SK-N-SH (cell line): Measurements from ENCODE around the gene AFM.

Experiments
- CTCF ChIP-seq: fragments of 200-600 bp; sonication (generic); IDR thresholded peaks from 2 replicates; pipeline ENCODE4 v1.6.1; 2017; ENCODE audit warnings: antibody characterized with exemption, mild to moderate bottlenecking, moderate library complexity
- ELF1 ChIP-seq: IDR thresholded peaks from 2 replicates; pipeline ENCODE4 v1.4.0; 2012
- EP300 ChIP-seq, 2 experiments: IDR thresholded peaks; 2 replicates each; pipeline versions ENCODE4 v1.4.0 to v1.6.1; 2012; ENCODE audit warnings: borderline replicate concordance in 1 of 2, low read depth in 1 of 2, low read length in 1 of 2
- EZH2phosphoT487 ChIP-seq: fragments of 200-600 bp; sonication (generic); IDR thresholded peaks from 2 replicates; pipeline ENCODE4 v1.6.1; 2017; ENCODE audit warnings: low read depth, mixed run types, mild to moderate bottlenecking, antibody characterized with exemption, moderate library complexity, borderline replicate concordance
- FOSL2 ChIP-seq: IDR thresholded peaks from 2 replicates; pipeline ENCODE4 v1.4.0; 2012; ENCODE audit warnings: low read depth, mild to moderate bottlenecking, moderate library complexity, borderline replicate concordance
- FOXJ3 ChIP-seq: sonication (generic); formaldehyde crosslinking; IDR thresholded peaks from 2 replicates; pipeline ENCODE4 v1.5.1; 2020; ENCODE audit warnings: mild to moderate bottlenecking, missing genetic modification reagents
- JUND ChIP-seq: IDR thresholded peaks from 2 replicates; pipeline ENCODE4 v1.4.0; 2012
- MEF2A ChIP-seq: IDR thresholded peaks from 2 replicates; pipeline ENCODE4 v1.4.0; 2012; ENCODE audit warnings: low read depth, borderline replicate concordance
- POLR2AphosphoS5 ChIP-seq: IDR thresholded peaks from 2 replicates; pipeline ENCODE4 v1.6.1; 2012; ENCODE audit warnings: low read depth, low read length
- RAD21 ChIP-seq: IDR thresholded peaks from 2 replicates; pipeline ENCODE4 v1.6.1; 2012; ENCODE audit warnings: mild to moderate bottlenecking, low read length
- REST ChIP-seq: IDR thresholded peaks from 2 replicates; pipeline ENCODE4 v1.6.1; 2012; ENCODE audit warnings: mild to moderate bottlenecking, low read depth, low read length, moderate library complexity
- TAF1 ChIP-seq: IDR thresholded peaks from 2 replicates; pipeline ENCODE4 v1.6.1; 2012; ENCODE audit warnings: low read depth, mild to moderate bottlenecking, low read length, moderate library complexity, borderline replicate concordance
- USF2 ChIP-seq: fragments of 150-350 bp; IDR thresholded peaks from 2 replicates; pipeline ENCODE4 v1.6.1; 2017; ENCODE audit warnings: antibody characterized with exemption, low read length, low read depth, borderline replicate concordance
- YY1 ChIP-seq: IDR thresholded peaks from 2 replicates; pipeline ENCODE4 v1.4.0; 2012; ENCODE audit warnings: low read depth, mild to moderate bottlenecking

- TF ChIP-seq JUND (no peak), EZH2phosphoT487 (no peak), FOXJ3 (no peak), CTCF (no peak), POLR2AphosphoS5 (no peak), EP300 (IDR thresholded peaks at IDR 0.05; ENCODE audit: borderline replicate concordance in 1 of 2, low read depth in 1 of 2, low read length in 1 of 2) (no peak), RAD21 (no peak), TAF1 (no peak), ELF1 (no peak), REST (no peak), MEF2A (no peak), FOSL2 (no peak), USF2 (no peak), YY1 (no peak)
Measured at GRCh38 chr4:73451404-73451803, 30.1 kb upstream of the AFM start.
